HG03064 (cell line): ENCODE measurements around the gene IL31.
"Not testable (repeated sequence)": the region's sequence is repeated elsewhere in the genome, so short reads cannot be mapped to it uniquely, and the experiment has no call there.

Source experiments
- ATAC-seq: cut with Tn5 transposase; IDR thresholded peaks from one replicate; pipeline ENCODE4 v1.9.1; 2021; ENCODE audit warnings: low read depth; ENCODE audit not compliant: unreplicated experiment

Gene IL31

GRCh38 chr12:122194804-122195203 lies 20.8 kb upstream of the IL31 start:
- no peak for ATAC-seq

- no peak for ATAC-seq
Observed at GRCh38 chr12:122192441-122192840, 18.4 kb upstream of the IL31 start.

GRCh38 chr12:122190842-122191668 lies 17.0 kb upstream of the IL31 start:
- ATAC-seq: no peak

DNA sequence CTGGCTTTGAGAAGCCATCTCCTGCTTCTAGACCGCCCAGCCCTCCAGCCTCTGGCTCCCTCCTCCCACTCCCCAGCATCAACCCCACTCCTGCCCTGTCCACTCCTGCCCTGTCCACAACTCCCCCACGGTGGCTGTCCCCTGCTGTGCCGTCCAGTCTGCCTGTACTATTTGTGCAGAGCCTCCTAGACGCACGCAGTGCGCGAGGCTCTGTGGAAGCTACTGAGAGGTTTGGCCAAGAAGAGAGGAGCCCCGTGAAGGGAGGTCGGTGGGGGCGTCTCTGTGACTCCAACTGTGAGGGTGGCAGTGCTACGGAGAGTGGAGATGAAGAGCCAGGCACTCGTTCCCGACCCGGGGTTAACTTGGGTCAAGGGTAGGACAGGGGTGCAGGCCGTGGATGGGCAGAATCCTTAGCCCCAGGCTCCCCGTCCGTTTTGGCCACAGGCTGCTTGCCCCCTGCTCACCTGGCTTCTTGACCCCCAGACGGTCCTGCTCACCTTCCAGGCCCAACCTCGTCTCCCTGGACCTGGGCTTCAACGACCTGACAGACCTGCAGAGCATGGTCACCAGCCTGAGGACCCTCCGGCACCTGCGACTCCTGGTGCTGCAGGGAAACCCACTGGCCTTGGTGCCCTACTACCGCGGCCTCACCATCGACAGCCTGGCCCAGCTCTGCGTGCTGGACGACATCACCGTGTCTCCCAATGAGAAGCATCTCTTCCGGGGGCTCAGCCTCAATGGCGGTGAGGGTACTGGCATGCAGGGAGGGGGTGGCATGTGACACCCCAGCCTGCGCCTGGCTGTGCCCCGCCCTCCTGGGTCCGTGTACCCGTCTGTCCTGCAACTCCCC lies 15.8 kb upstream of the IL31 start:
- ATAC-seq: no peak

DNA sequence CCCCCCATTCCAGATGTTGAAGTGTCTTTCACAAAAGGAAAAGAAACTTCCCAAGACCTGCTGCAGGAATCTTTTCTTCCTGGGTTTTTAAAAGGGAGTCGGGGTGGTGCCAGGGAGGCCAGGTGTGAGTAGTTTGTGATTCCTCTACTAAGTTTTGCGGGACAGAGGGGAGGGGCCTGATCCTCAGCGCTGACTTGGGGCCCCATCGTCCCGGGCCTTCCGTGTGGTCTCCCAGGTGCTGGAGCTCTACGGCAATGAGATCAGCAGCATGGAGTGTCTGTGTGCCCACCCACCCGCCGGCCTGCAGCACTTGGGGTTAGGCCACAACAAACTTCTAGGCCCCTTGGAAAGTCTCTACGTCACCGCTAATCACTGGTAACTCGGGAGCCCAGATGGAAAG lies 13.4 kb upstream of the IL31 start:
- no peak for ATAC-seq

GRCh38 chr12:122185494-122186082 lies 11.6 kb upstream of the IL31 start:
- ATAC-seq: no peak

DNA sequence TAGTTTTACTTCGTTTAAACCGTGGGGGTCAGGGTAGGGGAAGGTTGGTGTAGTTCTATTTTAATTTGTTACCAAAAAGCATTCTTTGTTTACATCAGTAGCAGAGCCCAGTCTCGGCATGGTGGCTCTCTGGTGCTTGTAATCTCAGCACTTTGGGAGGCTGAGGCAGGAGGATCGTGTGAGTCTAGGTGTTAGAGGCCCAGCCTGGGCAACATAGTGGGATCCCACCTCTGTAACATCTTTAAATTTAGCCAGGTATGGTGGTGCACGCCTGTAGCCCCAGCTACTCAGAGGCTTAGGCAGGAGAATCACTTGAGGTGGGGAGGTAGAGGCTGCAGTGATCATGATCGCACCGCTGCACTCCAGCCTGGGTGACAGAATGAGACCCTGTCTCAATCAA lies 11.1 kb upstream of the IL31 start:
- no peak for ATAC-seq

DNA sequence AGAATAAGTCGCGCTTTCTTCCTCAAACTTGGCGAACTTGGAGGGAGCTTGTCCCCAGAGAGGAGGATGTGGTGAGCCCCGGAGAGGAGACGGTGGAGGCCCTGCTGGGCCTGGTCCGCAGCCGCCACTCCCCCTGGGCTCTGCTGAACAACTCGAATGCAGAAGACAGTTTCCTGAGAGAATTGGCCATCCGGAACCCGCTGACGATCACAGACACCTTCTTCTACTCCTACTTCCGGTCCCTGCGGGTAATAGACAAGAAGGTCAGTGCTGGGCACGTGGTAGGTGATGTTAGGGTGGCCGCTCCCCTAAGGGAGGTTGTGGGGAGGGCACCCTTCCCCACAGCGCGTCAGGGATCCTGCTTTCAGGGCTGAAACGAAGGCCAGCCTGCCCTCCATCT lies 10.5 kb upstream of the IL31 start:
- no peak for ATAC-seq

DNA sequence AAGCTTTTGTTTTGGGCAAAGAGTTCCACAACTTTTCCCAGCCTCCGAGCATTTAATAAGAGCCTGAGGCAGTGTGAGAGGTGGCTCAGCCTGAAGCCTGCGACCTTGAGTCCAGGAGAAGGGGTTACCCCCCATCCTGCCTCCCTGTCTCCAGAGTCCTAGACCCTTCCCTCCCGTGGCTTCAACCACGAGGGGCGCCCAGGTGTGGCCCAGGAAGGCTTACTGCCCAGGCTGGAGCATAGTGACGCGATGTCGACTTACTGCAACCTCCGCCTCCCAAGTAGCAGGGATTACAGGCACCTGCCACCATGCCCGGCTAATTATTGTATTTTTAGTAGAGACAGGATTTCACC lies 9.5 kb upstream of the IL31 start:
- ATAC-seq: no peak

DNA sequence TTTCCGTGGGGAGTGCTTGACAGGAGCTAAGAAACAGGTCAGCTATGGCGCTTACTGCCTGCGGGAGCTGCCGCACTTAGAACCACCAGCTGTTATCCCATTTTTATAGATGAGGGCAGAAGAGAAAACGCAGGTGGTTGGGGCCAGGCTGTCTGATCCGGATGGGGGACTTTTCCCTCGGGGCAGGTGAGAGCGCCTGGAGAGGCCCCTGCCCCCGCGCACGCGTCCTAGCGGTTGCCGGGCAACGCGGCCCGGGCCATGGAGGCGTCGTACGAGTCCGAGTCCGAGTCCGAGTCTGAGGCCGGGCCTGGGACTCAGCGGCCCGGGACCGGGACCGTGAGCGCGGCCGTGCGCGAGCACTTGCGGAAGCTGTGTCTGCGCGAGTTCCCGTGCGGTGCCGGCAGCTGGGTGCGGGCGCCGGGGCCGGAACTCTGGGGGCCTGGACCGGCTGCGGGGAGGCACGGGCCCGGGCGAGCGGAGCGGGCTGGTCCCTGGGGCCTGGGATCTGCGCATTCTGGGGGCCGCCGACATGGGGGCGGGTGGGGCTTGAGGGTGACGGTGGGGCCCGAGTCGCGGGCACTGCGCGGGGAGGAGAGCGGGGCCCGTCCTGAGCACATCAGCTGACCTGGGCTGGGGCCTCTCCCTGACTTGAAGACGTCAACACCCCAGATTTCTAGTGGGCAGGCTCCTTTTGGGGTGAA lies 9.0 kb upstream of the IL31 start, which contains the start of gene LRRC43:
Gene LRRC43 (plus strand): TSS at position 237 of the 701 bp plus-strand sequence. CDS start 22 bp downstream, at position 259.
- no peak for ATAC-seq

- ATAC-seq: not testable (repeated sequence)
Observed at GRCh38 chr12:122176473-122176872, 2.5 kb upstream of the IL31 start.

- no peak for ATAC-seq
Observed at GRCh38 chr12:122172262-122172939, 1.6 kb downstream of the IL31 start.

DNA sequence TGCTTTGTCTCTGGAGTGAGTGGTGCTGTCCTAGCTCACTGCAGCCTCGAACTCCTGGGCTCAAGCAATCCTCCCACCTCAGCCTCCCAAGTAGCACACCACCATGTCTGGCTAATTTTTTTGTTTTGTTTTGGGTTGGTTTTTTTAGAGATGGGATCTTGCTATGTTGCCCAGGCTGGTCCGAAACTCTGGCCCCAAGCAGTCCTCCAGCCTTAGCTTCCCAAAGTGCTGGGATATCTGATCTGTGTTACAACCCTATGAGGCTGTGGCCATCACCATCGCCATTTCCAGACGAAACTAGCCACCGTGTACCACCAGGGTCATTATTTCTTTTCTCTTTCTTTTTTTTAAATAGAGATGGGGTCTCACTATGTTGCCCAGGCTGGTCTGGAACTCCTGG lies 2.6 kb downstream of the IL31 start:
- no peak for ATAC-seq

GRCh38 chr12:122168492-122168891 lies 5.5 kb downstream of the IL31 start:
- ATAC-seq: no peak

DNA sequence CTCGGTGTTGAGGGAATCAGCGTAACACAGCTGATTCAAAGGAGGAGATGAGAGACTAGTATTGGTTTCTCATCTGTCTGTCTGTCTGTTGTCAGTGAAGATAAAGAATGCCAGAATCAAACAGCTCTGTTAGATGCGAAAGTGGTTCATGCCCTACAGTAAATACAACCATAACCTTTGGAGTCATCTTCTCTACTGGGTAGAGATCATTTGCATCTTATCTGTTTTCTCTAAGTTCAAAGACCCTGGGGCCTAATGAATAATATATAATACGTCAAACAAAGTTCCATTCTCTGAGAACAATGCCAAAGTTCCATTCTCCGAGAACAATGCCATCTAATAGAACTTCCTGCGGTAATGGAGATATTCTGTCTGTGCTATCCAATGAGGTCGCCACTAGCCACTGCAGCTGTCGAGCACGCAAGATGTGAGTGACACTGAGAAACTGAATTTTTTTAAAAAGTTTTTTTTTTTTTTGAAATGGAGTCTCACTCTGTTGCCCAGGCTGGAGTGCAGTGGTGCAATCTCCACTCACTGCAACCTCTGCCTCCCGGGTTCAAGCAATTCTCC lies 6.6 kb downstream of the IL31 start:
- no peak for ATAC-seq

GRCh38 chr12:122166422-122167349 lies 7.3 kb downstream of the IL31 start:
- ATAC-seq: no peak

DNA sequence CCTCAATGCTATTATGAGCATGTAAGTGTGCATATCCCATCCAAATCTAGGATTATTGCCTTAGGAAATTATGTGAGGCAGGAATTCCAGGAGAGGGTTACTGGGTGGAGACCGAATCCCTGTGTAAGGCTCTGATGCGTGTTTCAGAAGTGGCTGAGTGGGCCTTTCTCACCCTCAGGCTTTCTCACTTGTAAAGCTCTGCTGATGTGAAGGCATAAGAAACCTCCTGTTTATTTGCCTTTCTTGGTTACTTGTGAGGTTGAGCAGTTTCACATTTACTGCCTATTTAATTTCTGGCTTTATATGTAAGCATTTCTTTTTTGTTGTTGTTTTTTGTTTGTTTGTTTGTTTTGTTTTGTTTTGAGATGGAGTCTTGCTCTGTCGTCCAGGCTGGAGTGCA lies 11.0 kb downstream of the IL31 start:
- ATAC-seq: no peak

- no peak for ATAC-seq
Observed at GRCh38 chr12:122161682-122162081, 12.3 kb downstream of the IL31 start.

DNA sequence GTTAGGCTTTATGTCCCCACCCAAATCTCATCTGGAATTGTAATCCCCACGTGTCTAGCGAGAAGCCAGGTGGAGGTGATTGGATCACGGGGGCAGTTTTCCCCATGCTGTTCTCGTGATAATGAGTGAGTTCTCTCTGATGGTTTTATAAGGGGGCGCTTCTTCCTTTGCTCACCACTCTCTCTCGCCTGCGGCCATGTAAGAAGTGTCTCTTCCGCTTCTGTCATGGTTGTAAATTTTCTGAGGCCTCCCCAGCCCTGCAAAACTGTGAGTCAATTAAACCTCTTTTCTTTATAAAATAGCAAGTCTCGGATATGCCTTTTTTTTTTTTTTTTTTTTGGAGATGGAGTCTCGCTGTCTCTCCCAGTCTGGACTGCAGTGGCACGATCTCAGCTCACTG lies 13.3 kb downstream of the IL31 start:
- no peak for ATAC-seq
